GM23248 (cell line): ENCODE data around the gene ATP6V0D1.

Experiments used
- EZH2 ChIP-seq: fragments of 200-600 bp; sonication (generic); IDR thresholded peaks from 2 replicates; pipeline ENCODE4 v1.6.1; 2018; ENCODE audit warnings: antibody characterized with exemption, mild to moderate bottlenecking; ENCODE audit not compliant: insufficient read depth, poor library complexity, severe bottlenecking
- EZH2phosphoT487 ChIP-seq: fragments of 200-600 bp; sonication (generic); IDR thresholded peaks from 2 replicates; pipeline ENCODE4 v1.6.1; 2018; ENCODE audit warnings: antibody characterized with exemption, moderate library complexity, mild to moderate bottlenecking, low read depth; ENCODE audit not compliant: insufficient read depth

- TF ChIP-seq EZH2phosphoT487 (no peak), EZH2 (no peak)
These were observed 44.2 kb downstream of the ATP6V0D1 start for GRCh38 chr16:67436640-67437193.
